GM12865 (cell line): ENCODE measurements around the gene ARMH3.

Experiments
- DNase-seq: peaks from one replicate; pipeline ENCODE4 v3.0.0; 2010; ENCODE audit warnings: low read depth
- H3K4me3 ChIP-seq: 2 replicates; pipeline ENCODE4 v1.5.1; 2011; ENCODE audit warnings: mild to moderate bottlenecking, low read depth, low read length, control low read depth
- TF ChIP-seq, protein P1 (sequence below): IDR thresholded peaks from 2 replicates; pipeline ENCODE4 v1.5.1; 2011; ENCODE audit warnings: low read length, control low read depth, low read depth, inconsistent platforms; ENCODE audit not compliant: insufficient read depth; ENCODE audit errors: missing control alignments

ARMH3 gene

DNA sequence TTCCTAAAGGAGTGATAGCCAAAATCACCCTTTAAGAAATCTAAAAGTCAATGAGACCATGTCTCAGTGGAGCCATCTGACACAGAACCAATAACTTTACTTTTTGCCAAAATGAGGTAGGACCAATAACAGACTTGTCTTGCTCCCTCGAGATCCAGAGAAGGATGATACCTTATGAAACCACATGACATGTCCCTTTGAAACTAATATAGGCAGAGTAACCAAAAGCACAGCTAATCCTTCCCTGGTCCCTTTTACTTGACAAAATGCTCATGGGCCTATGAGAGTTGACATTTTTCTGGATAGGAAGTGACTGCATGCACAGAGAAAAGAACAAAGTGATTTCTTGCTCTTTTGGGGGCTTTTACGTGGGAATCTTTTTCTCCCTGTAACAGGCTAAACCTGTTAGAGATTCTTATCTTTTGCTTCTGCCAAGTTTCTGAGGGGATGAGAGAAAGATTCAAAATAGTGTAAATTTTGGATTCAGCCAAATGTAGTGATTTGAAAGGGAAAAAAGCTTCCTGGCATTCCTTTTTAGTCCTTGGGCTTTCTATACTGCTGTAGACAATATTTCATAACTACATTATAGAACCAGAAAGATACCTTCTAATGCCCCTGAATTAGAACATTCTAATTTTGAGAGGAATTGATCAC, 87.6 kb downstream of the ARMH3 start:
- H3K4me3 ChIP-seq: peak overlapping the region; percentile 39
- TF ChIP-seq, protein P1, sequence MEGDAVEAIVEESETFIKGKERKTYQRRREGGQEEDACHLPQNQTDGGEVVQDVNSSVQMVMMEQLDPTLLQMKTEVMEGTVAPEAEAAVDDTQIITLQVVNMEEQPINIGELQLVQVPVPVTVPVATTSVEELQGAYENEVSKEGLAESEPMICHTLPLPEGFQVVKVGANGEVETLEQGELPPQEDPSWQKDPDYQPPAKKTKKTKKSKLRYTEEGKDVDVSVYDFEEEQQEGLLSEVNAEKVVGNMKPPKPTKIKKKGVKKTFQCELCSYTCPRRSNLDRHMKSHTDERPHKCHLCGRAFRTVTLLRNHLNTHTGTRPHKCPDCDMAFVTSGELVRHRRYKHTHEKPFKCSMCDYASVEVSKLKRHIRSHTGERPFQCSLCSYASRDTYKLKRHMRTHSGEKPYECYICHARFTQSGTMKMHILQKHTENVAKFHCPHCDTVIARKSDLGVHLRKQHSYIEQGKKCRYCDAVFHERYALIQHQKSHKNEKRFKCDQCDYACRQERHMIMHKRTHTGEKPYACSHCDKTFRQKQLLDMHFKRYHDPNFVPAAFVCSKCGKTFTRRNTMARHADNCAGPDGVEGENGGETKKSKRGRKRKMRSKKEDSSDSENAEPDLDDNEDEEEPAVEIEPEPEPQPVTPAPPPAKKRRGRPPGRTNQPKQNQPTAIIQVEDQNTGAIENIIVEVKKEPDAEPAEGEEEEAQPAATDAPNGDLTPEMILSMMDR: no peak
- DNase-seq: peak; percentile 55

DNA sequence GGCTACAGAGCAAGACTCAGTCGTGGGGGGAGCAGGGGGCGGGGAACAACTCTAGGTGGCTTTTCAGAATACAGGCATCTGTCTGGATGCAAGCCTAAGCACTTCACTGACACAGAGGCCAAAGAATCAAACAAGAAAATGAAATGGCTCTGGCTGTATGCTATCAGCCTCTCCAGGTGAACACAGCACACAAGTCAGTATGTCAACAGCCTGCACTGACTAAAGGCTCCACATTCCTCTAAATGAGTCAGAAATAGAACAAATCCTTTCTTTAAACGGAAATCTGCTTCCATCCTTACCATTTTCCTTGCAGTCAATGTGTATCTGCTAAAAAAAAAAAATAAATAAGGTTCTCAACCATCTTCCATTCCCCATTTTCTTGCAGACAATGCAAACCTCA, 88.3 kb downstream of the ARMH3 start:
- no peak for DNase-seq
- H3K4me3 ChIP-seq: no peak overlapping the region
- TF ChIP-seq, protein P1: no peak

DNA sequence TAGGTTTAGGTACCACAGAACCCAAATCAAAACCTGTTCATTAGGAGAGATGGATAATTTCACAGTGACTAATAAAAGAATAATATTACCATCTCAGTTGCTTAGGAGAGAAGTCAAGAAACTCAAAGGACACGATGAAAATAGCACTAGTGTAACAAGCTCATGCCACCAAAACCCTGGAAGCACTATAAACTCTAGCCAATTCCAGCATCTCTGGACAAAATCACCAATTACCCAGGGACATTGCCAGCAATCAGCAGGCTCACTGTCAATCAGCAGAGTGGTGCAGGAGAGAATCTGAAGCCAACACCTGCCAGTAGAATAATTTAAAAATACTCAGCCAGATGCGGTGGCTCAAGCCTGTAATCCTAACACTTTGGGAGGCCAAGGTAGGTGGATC, 88.9 kb downstream of the ARMH3 start:
- DNase-seq: no peak
- TF ChIP-seq, protein P1: no peak
- no peak overlapping the region for H3K4me3 ChIP-seq

DNA sequence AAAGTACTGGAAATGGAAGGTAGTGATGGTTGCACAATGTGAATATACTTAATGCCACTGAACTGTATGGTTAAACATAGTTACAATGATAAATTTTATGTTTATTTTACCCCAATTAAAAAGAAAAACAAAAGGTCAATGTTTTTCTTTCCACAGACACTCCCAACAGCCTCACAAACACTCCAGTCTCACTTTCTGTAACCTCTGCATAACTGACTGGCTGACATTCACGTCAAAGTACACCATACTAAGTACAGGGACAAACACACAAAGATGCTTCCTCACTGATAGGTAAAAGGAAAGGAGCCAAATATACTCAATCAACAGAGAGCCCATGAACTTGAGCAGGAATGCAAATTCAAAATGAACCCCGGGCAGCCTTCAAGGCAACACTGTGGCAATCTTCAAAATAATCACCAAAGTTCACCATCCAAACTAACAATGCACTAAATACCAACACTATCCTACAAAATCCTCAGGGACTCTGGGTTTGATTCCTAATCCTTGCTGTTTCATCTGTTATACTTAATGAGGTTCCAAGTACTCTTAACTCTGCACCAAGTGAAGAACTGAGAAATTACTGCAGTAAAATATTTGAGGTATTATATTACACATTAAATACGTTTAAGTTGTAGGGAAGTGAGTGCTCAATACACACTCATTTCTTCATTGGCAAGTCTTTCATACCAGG, 90.8 kb downstream of the ARMH3 start:
- DNase-seq: peak; percentile 17
- TF ChIP-seq, protein P1: no peak
- no peak overlapping the region for H3K4me3 ChIP-seq

DNA sequence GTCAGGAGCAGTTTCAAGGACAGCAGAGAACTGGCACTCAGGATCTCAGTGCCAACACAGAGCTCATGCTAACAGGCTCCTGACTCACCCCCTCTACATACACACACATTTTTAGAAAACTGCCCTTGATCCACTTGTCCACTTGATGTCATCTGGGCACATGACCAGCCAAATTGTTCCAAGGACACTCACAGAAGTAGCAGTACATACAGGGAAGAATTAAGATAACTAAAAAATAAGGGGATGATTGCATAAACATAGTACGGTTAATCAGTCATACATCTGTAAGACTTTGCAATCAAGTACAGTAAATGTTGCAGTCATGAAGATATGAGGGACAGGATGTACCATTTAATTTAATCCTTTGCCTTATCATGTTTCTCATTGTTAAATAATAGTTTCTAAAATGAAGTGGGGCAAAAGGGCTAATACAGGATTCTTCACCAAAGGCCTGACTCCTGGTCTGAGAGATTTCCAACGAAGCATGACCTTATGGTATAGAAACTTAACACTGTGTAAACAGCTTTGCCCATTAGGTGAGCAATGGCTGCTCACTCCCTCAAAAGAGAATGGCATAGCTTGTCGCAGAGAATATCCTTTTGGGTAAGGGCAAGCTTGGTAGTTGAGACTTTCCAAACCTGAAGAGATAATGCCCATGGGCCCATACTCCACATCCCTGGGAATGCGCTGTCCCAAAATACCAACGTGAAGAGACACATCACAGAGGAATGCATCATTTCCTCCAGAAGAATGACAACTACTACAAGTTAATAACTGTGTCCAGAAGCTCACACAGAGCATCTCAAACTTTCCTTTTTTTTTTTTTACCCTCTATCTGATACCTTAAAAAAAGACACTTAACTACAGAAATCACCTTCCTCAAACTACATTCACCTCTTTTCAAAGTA, 94.1 kb downstream of the ARMH3 start:
- TF ChIP-seq, protein P1: no peak
- H3K4me3 ChIP-seq: no peak overlapping the region
- DNase-seq: no peak

DNA sequence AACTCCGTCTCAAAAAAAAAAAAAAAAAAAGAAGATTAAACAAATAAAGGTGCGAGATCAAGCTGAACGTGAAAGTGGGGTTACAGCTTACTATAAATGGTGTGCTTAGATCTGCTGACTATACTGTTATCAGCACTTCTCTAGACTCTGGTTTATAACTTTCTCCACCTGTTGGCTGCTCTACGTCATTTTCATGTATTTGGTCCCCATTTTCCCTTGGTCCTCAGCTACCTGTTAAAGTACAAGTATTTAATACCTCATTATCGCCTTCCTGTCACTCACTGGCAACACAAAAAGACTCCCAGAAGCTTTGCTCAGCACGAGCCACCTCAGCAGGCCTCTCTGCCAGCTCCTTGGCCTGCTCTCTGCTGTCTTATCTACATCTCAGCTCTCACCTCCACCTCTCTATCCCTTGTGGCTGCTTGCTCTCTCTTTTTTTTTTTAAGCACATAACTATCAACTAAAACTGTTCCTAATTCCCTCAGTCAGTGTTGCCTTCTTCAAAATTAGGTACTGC, 95.0 kb downstream of the ARMH3 start:
- no peak for DNase-seq
- TF ChIP-seq, protein P1: no peak
- H3K4me3 ChIP-seq: no peak overlapping the region
